TTC549 (cell line): ENCODE data around the gene GLYATL1B.
"Not testable (repeated sequence)": the region's sequence is repeated elsewhere in the genome, so short reads cannot be mapped to it uniquely, and the experiment has no call there.

ENCODE experiments used
- FAIRE-seq: peaks from 2 replicates; lab custom pipeline; 2012; peaks lifted over from hg19 to GRCh38; lab: Jason Lieb, UNC

Gene GLYATL1B

DNA sequence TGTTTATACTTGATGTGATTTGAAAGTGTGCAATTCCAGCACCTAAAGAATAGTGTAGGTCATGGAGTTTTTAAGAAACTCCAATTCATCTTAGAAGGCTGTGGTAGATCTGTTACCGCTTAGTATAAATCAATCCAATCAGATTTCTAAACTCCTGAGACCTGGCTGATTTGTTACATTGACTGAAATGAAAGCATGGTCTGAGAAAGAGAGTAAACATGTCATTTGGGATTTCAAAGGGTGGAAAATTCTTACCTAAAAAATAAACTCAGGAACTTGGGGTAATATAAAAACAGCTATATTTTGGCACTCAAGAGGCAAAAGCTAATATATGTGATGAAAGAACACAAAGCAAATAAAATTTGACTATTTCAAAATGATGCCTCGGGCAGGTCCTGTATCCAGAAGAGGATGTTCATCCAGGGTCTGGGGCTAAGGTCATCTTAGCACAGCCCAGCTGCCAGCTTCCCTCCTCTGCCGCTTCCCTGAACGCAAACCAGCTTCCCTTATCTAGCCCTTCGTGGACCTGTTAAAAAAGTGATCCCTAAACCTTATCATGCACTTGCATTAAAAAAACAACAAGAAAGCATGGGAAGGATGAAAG is 10.0 kb downstream of the GLYATL1B start:
- FAIRE-seq = not testable (repeated sequence)

DNA sequence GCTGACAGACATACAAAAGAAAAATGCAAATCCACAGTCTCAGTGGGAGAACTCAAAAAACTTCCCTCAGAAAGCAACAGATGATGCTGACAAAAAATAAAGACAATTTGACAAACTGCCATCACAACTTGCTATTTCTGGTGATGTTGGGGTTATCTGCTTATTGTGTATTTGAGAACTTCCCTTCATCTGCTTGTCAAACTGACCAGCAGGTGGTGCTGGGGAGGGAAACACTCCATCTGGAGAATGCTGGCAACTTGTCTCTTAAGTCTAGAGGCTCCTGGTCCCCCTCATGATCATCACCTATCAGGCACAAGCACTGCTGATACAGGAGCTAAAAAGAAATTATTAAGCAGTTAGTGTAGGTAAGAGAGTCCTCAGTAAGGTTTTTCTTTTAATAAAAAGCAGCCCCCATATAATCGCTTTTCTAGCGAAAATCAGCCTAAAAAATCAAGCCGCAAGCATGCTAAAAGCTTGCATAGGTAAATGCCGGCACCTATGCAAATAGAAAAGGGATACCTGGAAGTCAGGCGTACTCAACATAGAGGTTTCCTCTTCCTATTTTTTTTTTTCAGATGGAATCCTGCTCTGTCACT is 11.1 kb downstream of the GLYATL1B start:
- FAIRE-seq = no peak

DNA sequence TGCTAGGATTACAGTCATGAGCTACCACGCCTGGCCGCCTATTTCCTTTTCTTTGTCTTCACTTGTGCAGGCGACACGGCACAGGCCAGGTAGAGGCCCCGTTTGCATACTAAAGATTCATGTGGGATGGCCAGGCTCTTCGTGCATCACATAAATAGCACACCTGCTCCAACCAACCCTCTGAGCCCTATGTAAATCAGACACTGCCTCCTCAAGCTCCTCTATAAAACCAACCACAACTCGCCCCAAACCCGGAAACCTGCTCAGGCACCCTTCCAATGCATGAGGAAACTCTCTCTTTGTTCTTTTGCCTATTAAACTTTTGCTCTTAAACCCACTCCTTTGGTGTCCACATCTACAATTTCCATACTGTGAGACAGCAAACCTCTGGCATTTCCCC is 11.8 kb downstream of the GLYATL1B start:
- not testable (repeated sequence) for FAIRE-seq

DNA sequence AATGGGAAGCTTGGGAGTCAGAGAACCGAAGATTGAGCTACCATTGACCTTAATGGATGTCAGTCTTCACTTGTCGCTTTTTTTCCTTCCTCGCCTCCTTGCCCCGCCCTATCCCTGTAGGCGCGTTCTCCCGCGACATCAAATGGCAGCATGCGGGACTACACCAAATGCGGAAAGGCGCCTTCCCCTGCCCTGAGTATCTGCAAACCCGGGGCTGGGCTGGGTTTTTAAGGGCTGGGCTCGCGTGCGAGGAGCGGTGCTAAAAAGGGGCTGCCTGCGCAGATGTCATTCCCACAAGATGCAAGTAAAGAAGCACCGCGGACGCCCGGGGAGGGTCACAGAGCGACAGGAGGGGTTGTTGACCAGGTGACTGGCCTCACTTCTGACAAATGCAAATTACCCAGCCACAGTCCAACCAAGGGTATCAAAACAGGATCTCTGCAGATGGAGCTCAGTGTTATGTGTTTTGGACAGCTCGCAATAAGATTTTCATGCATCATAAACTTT is 16.2 kb downstream of the GLYATL1B start:
- no peak for FAIRE-seq

GRCh38 chr11:59106363-59107336 is 20.5 kb downstream of the GLYATL1B start, which contains the start of gene FAM111B:
Gene FAM111B (plus strand): TSS chr11:59107237. CDS start chr11:59109626, 2,389 bp downstream.
- FAIRE-seq = no peak

- not testable (repeated sequence) for FAIRE-seq
These were observed 21.6 kb downstream of the GLYATL1B start for GRCh38 chr11:59107721-59108120.

DNA sequence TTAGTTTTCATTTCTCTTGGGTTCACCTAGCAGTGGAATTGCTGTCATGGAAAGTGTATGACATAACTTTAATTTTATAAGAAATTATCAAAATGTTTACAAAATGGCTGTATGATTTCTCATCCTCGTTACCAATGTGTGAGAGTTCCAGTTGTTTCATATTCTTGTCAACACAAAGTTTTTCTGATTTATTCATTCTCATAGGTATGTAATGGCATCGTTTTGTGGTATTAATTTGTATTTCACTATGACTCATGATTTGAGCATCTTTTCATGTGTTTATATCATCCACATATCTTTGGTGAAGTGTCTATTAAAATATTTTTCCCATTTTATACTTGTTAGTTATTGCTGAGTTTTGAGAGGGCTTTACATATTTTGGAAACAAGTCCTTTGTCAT is 26.4 kb downstream of the GLYATL1B start:
- no peak for FAIRE-seq

GRCh38 chr11:59114344-59114743 is 28.2 kb downstream of the GLYATL1B start:
- no peak for FAIRE-seq

GRCh38 chr11:59115553-59115952 is 29.4 kb downstream of the GLYATL1B start:
- no peak for FAIRE-seq

DNA sequence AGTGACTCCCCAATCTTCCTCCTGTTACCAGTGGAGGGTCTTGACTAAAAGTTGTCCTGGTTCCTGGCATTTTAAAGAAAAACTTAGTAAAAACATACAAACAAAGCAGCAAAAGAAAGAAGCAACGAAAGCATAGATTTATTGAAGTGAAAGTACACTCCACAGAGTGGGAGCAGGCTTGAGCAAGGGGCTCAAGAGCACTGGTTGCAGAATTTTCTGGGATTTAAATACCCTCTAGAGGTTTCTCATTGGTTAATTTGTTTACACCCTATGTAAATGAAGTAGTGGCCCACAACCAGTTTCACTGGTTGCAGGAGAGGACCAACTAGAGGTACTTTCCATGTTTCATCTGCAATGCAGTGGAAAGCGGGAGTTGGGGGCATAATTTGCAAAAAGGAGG is 31.7 kb downstream of the GLYATL1B start:
- FAIRE-seq = no peak

DNA sequence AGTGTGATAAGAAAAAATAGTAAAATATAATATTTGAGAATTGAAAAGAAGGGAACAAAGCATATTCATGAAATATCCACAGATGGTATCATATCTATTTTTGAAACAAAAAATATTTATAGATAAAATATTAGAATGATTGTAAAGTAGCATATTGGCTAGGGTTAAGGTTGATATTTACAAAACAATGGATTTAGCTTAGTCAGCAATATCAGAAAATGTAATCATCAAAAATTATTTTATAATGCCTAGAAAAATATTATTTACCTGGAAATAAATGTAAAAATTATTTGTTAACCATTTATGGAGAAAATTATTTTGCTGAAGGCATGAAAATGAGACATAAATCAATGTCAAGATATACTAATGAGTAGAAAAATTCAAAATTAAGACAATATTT is 33.7 kb downstream of the GLYATL1B start:
- FAIRE-seq = no peak

DNA sequence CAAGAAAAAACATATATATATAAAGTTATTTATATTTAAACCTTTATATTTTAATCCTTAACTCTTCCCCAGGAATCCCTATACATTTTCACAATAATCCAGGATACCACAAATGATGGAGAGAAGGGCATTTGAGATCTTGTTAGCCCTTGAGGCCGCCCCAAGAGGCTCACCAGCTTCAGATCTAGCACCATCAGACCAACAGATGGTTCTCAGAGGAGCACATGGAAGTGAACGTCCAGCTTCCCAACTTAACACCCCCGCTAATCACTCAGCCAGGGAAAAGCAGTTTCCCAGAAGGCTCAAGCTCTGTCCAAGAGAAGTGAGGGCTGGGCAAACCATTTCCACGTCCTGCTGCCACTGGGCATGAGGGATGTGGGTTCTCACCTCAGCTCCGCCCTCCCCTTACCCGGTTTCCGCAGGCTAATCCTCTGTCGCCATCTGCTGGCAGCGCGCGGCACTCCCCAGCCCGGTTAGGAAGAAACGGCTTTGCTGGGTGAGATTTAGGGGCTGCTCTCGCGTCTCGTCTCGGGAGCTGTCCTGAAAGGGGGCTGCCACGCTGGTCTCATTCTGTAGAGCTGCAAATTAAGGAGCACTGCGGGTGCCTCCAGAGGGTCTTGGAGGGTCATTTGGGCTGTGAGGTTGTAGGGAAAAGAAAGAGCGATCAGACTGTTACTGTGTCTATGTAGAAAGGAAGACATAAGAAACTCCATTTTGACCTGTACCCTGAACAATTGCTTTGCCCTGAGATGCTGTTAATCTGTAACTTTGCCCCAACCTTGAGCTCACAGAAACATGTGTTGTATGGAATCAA is 49.7 kb downstream of the GLYATL1B start:
- FAIRE-seq = no peak

DNA sequence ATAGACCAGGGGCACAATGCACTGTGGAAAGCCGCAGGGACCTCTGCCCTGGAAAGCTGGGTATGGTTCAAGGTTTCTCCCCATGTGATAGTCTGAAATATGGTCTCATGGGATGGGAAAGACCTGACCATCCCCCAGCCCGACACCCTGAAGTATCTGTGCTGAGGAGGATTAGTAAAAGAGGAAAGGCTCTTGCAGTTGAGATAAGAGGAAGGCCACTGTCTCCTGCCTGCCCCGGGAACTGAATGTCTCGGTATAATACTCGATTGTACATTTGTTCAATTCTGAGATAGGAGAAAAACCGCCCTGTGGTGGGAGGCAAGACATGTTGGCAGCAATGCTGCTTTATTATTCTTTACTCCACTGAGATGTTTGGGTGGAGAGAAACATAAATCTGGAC is 50.4 kb downstream of the GLYATL1B start:
- FAIRE-seq = not testable (repeated sequence)

GRCh38 chr11:59137190-59137589 is 51.1 kb downstream of the GLYATL1B start:
- no peak for FAIRE-seq

GRCh38 chr11:59138643-59139042 is 52.5 kb downstream of the GLYATL1B start:
- FAIRE-seq = no peak

GRCh38 chr11:59141191-59141590 is 55.1 kb downstream of the GLYATL1B start:
- no peak for FAIRE-seq

- no peak for FAIRE-seq
These were observed 55.8 kb downstream of the GLYATL1B start for GRCh38 chr11:59141673-59142460.

GRCh38 chr11:59142530-59143507 is 56.7 kb downstream of the GLYATL1B start, which contains the start of gene FAM111A:
Gene FAM111A (plus strand): TSS chr11:59142856. CDS start chr11:59148873, 6,017 bp downstream.
- FAIRE-seq = no peak

DNA sequence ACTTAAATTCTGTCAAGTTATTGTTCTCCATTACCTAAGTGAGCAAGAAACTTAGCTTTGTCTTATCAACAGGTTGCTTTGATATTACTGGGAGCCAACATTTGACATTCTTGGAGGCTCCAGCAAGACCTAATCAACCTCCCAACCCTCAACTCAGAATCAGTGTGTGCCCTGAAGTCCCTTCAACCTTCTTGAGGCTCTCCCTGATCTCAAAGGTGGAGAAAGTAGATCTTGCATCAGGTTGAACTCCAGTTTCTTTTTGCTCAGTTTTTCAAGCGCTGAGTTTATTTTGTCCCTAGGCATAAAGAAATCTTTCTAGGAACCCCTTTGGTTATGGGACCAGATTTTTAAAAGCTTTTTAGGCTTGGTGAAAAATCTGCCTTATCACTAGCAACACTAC is 58.0 kb downstream of the GLYATL1B start:
- FAIRE-seq = no peak
